Mucosa of stomach (tissue), 1 donor: ENCODE results near the gene PLK4.
"Not testable (repeated sequence)": the region's sequence is repeated elsewhere in the genome, so short reads cannot be mapped to it uniquely, and the experiment has no call there.

ENCODE experiments used
- H3K27me3 ChIP-seq: one replicate; pipeline ENCODE4 v1.7.0; 2013; ENCODE audit warnings: mild to moderate bottlenecking, low read length; ENCODE audit not compliant: control insufficient read depth, insufficient read depth
- H3K36me3 ChIP-seq: one replicate; pipeline ENCODE4 v1.7.0; 2013; ENCODE audit warnings: low read length; ENCODE audit not compliant: control insufficient read depth, insufficient read depth
- H3K4me1 ChIP-seq: one replicate; pipeline ENCODE4 v1.7.0; 2013; ENCODE audit warnings: mild to moderate bottlenecking, low read length; ENCODE audit not compliant: control insufficient read depth, insufficient read depth
- H3K4me3 ChIP-seq: one replicate; pipeline ENCODE4 v1.7.0; 2013; ENCODE audit warnings: low read length
- H3K9ac ChIP-seq: one replicate; pipeline ENCODE4 v1.7.0; 2013; ENCODE audit warnings: mild to moderate bottlenecking, low read length, moderate library complexity
- H3K9me3 ChIP-seq: one replicate; pipeline ENCODE4 v1.7.0; 2013; ENCODE audit warnings: mild to moderate bottlenecking, low read length, moderate library complexity; ENCODE audit not compliant: control insufficient read depth
- donor health status: Pancreatic carcinoma.

PLK4 gene

DNA sequence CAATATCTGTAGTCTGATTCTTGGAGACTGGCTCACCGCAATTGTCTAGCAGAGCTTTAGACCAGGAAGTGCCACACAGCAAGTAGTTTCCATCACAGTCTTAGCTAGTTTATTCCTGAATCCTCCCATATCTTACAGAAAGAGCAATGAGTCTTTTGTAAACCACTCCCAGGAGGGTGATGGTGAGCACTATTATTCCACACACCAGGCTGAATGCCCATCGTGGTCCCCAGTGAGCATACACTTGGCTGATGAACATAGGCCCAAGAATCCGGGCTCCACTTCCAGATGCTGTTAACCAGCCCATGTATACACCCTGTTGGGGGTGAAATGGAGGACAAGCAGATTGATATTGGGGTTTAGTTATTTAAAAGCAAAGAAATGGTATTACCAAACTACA, 39.8 kb downstream of the PLK4 start:
- Histone ChIP-seq H3K36me3 (no peaks in the 10 kb centered on the region), H3K9ac (no peak overlapping the region)

DNA sequence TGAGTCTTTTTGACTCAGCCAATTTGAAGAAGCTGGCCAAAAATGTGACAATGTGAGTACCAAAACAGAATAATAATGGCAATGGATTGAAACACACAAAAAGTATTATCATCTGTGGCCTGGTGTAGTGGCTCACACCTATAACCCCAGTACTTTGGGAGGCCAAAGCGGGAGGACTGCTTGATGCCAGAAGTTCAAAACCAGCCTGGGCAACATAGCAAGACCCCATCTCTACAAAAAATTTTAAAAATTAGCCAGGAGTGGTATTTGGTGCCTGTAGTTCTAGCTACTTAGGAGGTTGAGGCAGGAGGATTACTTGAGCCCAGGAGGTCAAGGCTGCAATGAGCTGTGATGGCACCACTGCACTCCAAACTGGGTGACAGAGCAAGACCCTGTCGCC, 41.5 kb downstream of the PLK4 start:
- no peak overlapping the region for H3K4me3 ChIP-seq
- no peaks in the 10 kb centered on the region for H3K9me3 ChIP-seq
- H3K9ac ChIP-seq: no peak overlapping the region
- no peaks in the 10 kb centered on the region for H3K27me3 ChIP-seq
- H3K4me1 ChIP-seq: no peaks in the 10 kb centered on the region
- H3K36me3 ChIP-seq: no peaks in the 10 kb centered on the region

More for the DNA sequence above, 39.8 kb downstream of the PLK4 start:
- H3K4me1 ChIP-seq: no peaks in the 10 kb centered on the region
- no peaks in the 10 kb centered on the region for H3K9me3 ChIP-seq
- no peaks in the 10 kb centered on the region for H3K27me3 ChIP-seq
- no peak overlapping the region for H3K4me3 ChIP-seq

GRCh38 chr4:127925720-127926119, 45.0 kb downstream of the PLK4 start:
- H3K9ac ChIP-seq, H3K9me3 ChIP-seq, H3K36me3 ChIP-seq, H3K4me1 ChIP-seq, H3K4me3 ChIP-seq, H3K27me3 ChIP-seq: not testable (repeated sequence)

DNA sequence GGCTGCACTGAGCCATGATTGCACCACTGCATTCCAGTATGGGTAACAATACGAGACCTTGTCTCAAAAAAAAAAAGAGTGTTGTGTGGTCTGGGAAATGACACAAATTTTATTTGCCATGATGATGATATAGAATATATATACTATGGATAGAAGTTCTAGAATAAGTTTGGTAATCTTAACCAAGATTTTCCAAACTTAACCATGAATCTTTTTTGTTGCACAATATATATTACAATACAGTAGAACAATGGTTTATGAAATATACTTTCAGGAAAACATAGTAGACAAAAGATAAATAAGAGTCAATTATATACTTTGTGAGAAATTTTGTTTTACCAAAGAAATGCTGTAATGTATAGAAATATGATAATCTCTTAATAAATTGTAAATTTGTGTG, 49.5 kb downstream of the PLK4 start:
- Histone ChIP-seq H3K4me1 (no peaks in the 10 kb centered on the region), H3K36me3 (no peaks in the 10 kb centered on the region), H3K9ac (no peak overlapping the region), H3K9me3 (no peaks in the 10 kb centered on the region), H3K4me3 (no peak overlapping the region), H3K27me3 (no peaks in the 10 kb centered on the region)

DNA sequence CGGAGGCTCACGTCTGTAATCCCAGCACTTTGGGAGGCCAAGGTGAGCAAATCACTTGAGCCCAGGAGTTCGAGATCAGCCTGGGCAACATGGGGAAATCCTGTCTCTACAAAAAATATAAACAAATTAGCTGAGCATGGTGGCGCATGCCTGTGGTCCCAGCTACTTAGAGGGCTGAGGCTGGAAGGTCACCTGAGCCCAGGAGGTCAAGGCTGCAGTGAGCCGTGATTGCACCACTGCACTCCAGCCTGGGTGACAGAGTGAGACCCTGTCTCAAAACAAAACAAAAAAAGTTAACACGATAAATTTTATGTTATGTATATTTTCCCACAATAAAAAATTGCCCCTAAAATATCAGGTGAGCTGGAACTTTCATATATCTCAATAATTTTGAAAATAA, 51.1 kb downstream of the PLK4 start:
- H3K9ac ChIP-seq, H3K4me1 ChIP-seq, H3K27me3 ChIP-seq, H3K36me3 ChIP-seq, H3K4me3 ChIP-seq, H3K9me3 ChIP-seq: not testable (repeated sequence)

DNA sequence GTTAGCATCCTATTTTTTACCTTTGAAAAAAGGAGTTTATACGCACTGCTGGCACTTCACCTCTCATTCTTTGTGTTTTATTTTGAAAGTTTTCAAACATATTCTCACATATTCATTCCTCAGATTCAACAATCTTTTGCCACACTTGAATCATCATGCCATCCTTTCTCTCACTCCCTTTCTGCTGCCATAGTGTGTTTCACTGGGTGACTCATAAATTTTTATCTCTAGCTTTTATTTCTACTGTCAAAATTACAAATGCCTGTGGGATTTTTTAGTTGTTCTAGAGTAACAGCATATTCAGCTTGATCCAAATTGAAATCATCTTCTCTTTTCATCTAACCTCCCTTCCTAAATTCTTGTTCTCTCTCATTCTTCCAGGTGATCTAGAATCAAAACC, 56.3 kb downstream of the PLK4 start:
- H3K27me3 ChIP-seq: no peaks in the 10 kb centered on the region
- no peaks in the 10 kb centered on the region for H3K4me1 ChIP-seq
- no peak overlapping the region for H3K4me3 ChIP-seq
- H3K9me3 ChIP-seq: no peaks in the 10 kb centered on the region
- no peak overlapping the region for H3K9ac ChIP-seq
- no peaks in the 10 kb centered on the region for H3K36me3 ChIP-seq
